Panc1 (cell line): Measurements from ENCODE around the gene PSKH1. TPM values are rescaled to one million over a fixed set of nuclear protein-coding genes. Genes with fewer than 3 reads are reported as not detected.

Experiments
- ATAC-seq: fragments of 200-7000 bp; cut with Tn5 transposase; 2 replicates; pipeline ENCODE4 v1.9.1; 2020; ENCODE audit warnings: mild to moderate bottlenecking, moderate library complexity
- BruUV-seq: library from RNA; stranded (reverse); fragments of 400-500 nt; replicated peaks from 2 replicates; lab custom pipeline; 2021; lab: Mats Ljungman, UMichigan
- CTCF ChIA-PET: fragments of 300-600 bp; sonication (Branson Sonifier 250); formaldehyde crosslinking; loops from one replicate; lab custom pipeline; 2022; ENCODE audit warnings: antibody characterized with exemption; lab: Charles Lee
- POLR2A ChIA-PET: fragments of 300-600 bp; sonication (Branson Sonifier 250); formaldehyde crosslinking; loops from one replicate; lab custom pipeline; 2022; ENCODE audit warnings: antibody characterized with exemption; lab: Charles Lee
- DNase-seq: peaks from one replicate; pipeline ENCODE4 v3.0.0-alpha.2; 2010; ENCODE audit warnings: low read depth, low spot score
- H3K27ac ChIP-seq: 2 replicates; pipeline ENCODE4 v1.5.1; 2011; ENCODE audit warnings: mild to moderate bottlenecking, low read length, inconsistent platforms
- H3K27me3 ChIP-seq: fragments of 200-500 bp; sonication (Bioruptor generic); 2 replicates; pipeline ENCODE4 v1.6.0; 2014; ENCODE audit warnings: low read length, inconsistent platforms; ENCODE audit not compliant: control insufficient read depth, insufficient read depth
- H3K36me3 ChIP-seq: fragments of 200-500 bp; sonication (Bioruptor generic); 2 replicates; pipeline ENCODE4 v1.5.1; 2014; ENCODE audit warnings: inconsistent platforms, mild to moderate bottlenecking, low read length, moderate library complexity; ENCODE audit not compliant: control insufficient read depth, insufficient read depth
- H3K4me1 ChIP-seq: 2 replicates; pipeline ENCODE4 v1.5.1; 2011; ENCODE audit warnings: inconsistent platforms, mild to moderate bottlenecking, low read length, moderate library complexity; ENCODE audit not compliant: control insufficient read depth, insufficient read depth
- H3K4me3 ChIP-seq, 2 experiments: 2 replicates each; pipeline ENCODE4 v1.5.1; 2011 to 2012; ENCODE audit warnings: low read depth in 2 of 2, low read length in 2 of 2, mild to moderate bottlenecking in 2 of 2, inconsistent platforms in 1 of 2, moderate library complexity in 1 of 2
- H3K9me3 ChIP-seq: fragments of 200-500 bp; sonication (Bioruptor generic); 2 replicates; pipeline ENCODE4 v1.5.1; 2014; ENCODE audit warnings: low read depth, mild to moderate bottlenecking, inconsistent platforms, low read length, moderate library complexity; ENCODE audit not compliant: control insufficient read depth, insufficient read depth
- POLR2AphosphoS5 ChIP-seq: IDR thresholded peaks from 2 replicates; pipeline ENCODE4 v1.6.1; 2012; ENCODE audit warnings: mild to moderate bottlenecking, low read depth, low read length, moderate library complexity
- REST ChIP-seq, 2 experiments: IDR thresholded peaks; 2 replicates each; pipeline ENCODE4 v1.6.1; 2011 to 2012; ENCODE audit warnings: low read depth in 2 of 2, control low read depth in 1 of 2, low read length in 1 of 2, mild to moderate bottlenecking in 1 of 2, moderate library complexity in 1 of 2; ENCODE audit not compliant: insufficient read depth in 1 of 2
- SIN3A ChIP-seq: IDR thresholded peaks from 2 replicates; pipeline ENCODE4 v1.6.1; 2012; ENCODE audit warnings: low read depth, mild to moderate bottlenecking, low read length, moderate library complexity, borderline replicate concordance; ENCODE audit not compliant: insufficient read depth
- TCF7L2 ChIP-seq: IDR thresholded peaks from 2 replicates; pipeline ENCODE4 v1.6.1; 2011; ENCODE audit warnings: mild to moderate bottlenecking, low read depth, low read length, inconsistent platforms
- in situ Hi-C: cut with HindIII; loops from 2 replicates; pipeline ENCODE4 v1.10.0; 2016; ENCODE audit warnings: low sequenced_read_pairs, low pct_unique_long_range_greater_than_20kb
- intact Hi-C: fragments of 100-400 bp; cut with micrococcal nuclease; formaldehyde crosslinking; loops from one replicate; pipeline ENCODE4 v1.10.0; 2022; ENCODE audit not compliant: unreplicated experiment
- total RNA-seq: library from RNA; stranded (reverse); gene quantifications from one replicate; pipeline ENCODE4 v1.2.1, GENCODE V29; 2021; ENCODE audit not compliant: unreplicated experiment
- TF ChIP-seq, protein P1 (sequence below): fragments of 450-650 bp; IDR thresholded peaks from 2 replicates; pipeline ENCODE4 v1.5.1; 2017; ENCODE audit warnings: mild to moderate bottlenecking

Gene PSKH1
- total RNA-seq, 1 experiment from 2014 or later, result 17.8 TPM

GRCh38 chr16:67857547-67858233 lies 35.4 kb upstream of the PSKH1 start:
- ChIA-PET POLR2A (no interaction called here), CTCF (no interaction called here)
- no TSS peak for BruUV-seq
- Histone ChIP-seq H3K4me1 (peaks cover 15% of the 10 kb centered on the region), H3K9me3 (no peaks in the 10 kb centered on the region), H3K27ac (no peak overlapping the region), H3K27me3 (no peaks in the 10 kb centered on the region), H3K4me3 (no peak overlapping the region), H3K36me3 (no peaks in the 10 kb centered on the region)
- TF ChIP-seq REST (IDR thresholded peaks at IDR 0.05; ENCODE audit: insufficient read depth in 1 of 2, low read depth in 2 of 2, low read length in 1 of 2) (no peak), SIN3A (no peak), TCF7L2 (no peak), POLR2AphosphoS5 (no peak)
- TF ChIP-seq, protein P1, sequence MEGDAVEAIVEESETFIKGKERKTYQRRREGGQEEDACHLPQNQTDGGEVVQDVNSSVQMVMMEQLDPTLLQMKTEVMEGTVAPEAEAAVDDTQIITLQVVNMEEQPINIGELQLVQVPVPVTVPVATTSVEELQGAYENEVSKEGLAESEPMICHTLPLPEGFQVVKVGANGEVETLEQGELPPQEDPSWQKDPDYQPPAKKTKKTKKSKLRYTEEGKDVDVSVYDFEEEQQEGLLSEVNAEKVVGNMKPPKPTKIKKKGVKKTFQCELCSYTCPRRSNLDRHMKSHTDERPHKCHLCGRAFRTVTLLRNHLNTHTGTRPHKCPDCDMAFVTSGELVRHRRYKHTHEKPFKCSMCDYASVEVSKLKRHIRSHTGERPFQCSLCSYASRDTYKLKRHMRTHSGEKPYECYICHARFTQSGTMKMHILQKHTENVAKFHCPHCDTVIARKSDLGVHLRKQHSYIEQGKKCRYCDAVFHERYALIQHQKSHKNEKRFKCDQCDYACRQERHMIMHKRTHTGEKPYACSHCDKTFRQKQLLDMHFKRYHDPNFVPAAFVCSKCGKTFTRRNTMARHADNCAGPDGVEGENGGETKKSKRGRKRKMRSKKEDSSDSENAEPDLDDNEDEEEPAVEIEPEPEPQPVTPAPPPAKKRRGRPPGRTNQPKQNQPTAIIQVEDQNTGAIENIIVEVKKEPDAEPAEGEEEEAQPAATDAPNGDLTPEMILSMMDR, result no peak
- intact Hi-C loops (no loop called here), in situ Hi-C loops (no loop called here)
- peak; percentile 78 for DNase-seq
- ATAC-seq, result peak; percentile 86

DNA sequence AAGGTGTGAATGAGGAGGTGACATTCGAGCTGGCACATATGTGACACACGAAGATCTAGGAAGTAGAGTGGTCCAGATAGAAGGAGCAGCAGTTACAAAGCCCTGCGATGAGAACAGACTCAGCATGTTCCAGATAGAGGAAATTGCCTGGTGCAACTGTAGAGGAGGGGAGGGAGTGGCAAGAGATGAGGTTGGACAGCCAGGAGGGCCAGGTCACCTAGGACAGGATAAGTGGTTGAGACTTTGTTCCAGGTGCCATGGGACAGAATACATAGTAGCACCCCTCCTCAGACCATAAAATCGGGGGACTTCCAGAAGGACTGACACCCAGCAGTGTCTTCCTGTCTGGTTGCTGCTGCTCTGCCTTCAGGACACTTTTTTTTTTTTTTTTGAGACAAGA lies 34.6 kb upstream of the PSKH1 start:
- BruUV-seq, result TSS peak; percentile 21
- CTCF ChIA-PET, result no interaction called here
- Histone ChIP-seq H3K27me3 (no peaks in the 10 kb centered on the region), H3K9me3 (no peaks in the 10 kb centered on the region), H3K36me3 (no peaks in the 10 kb centered on the region), H3K4me3 (no peak overlapping the region), H3K27ac (no peak overlapping the region), H3K4me1 (peaks cover 15% of the 10 kb centered on the region)
- DNase-seq, result no peak
- in situ Hi-C loops (no loop called here), intact Hi-C loops (no loop called here)
- TF ChIP-seq TCF7L2, result no peak
- no peak for TF ChIP-seq POLR2AphosphoS5
- no peak for TF ChIP-seq SIN3A
- TF ChIP-seq, protein P1, result no peak
- no peak for TF ChIP-seq REST (IDR thresholded peaks at IDR 0.05; ENCODE audit: insufficient read depth in 1 of 2, low read depth in 2 of 2, low read length in 1 of 2)
- no peak for ATAC-seq
- POLR2A ChIA-PET, result no interaction called here
